GM21447 (cell line): ENCODE results near the gene TXNRD2.
"Not testable (repeated sequence)": the region's sequence is repeated elsewhere in the genome, so short reads cannot be mapped to it uniquely, and the experiment has no call there.

Source experiments
- ATAC-seq: cut with Tn5 transposase; IDR thresholded peaks from one replicate; pipeline ENCODE4 v1.9.1; 2021; ENCODE audit not compliant: unreplicated experiment

The TXNRD2 gene

GRCh38 chr22:19891317-19892256, 50.0 kb downstream of the TXNRD2 start:
- ATAC-seq: peak; percentile 59

GRCh38 chr22:19890502-19891316, 50.9 kb downstream of the TXNRD2 start:
- ATAC-seq: no peak

- no peak for ATAC-seq
Measured at GRCh38 chr22:19889951-19890350, 51.7 kb downstream of the TXNRD2 start.

- no peak for ATAC-seq
Measured at GRCh38 chr22:19888131-19888746, 53.4 kb downstream of the TXNRD2 start.

GRCh38 chr22:19887256-19887985, 54.2 kb downstream of the TXNRD2 start:
- ATAC-seq: no peak

- ATAC-seq: no peak
Measured at GRCh38 chr22:19886605-19887255, 54.9 kb downstream of the TXNRD2 start.

GRCh38 chr22:19885841-19886592, 55.6 kb downstream of the TXNRD2 start:
- ATAC-seq: no peak

GRCh38 chr22:19884954-19885751, 56.5 kb downstream of the TXNRD2 start:
- no peak for ATAC-seq

GRCh38 chr22:19884161-19884953, 57.3 kb downstream of the TXNRD2 start:
- ATAC-seq: no peak

GRCh38 chr22:19883446-19883845, 58.2 kb downstream of the TXNRD2 start:
- not testable (repeated sequence) for ATAC-seq

- no peak for ATAC-seq
Measured at GRCh38 chr22:19882446-19883381, 58.9 kb downstream of the TXNRD2 start.

GRCh38 chr22:19880786-19881569, 60.6 kb downstream of the TXNRD2 start:
- ATAC-seq: no peak

GRCh38 chr22:19879992-19880785, 61.4 kb downstream of the TXNRD2 start:
- no peak for ATAC-seq

GRCh38 chr22:19879643-19879991, 62.0 kb downstream of the TXNRD2 start:
- no peak for ATAC-seq

GRCh38 chr22:19879246-19879570, 62.4 kb downstream of the TXNRD2 start:
- no peak for ATAC-seq
